Fibroblast of skin of right biceps (primary cell): ENCODE results near the gene MYH16.
"Not testable (repeated sequence)": the region's sequence is repeated elsewhere in the genome, so short reads cannot be mapped to it uniquely, and the experiment has no call there.

ENCODE experiments used
- DNase-seq: peaks from one replicate; pipeline ENCODE4 v3.0.0-alpha.2; 2013

Gene MYH16

DNA sequence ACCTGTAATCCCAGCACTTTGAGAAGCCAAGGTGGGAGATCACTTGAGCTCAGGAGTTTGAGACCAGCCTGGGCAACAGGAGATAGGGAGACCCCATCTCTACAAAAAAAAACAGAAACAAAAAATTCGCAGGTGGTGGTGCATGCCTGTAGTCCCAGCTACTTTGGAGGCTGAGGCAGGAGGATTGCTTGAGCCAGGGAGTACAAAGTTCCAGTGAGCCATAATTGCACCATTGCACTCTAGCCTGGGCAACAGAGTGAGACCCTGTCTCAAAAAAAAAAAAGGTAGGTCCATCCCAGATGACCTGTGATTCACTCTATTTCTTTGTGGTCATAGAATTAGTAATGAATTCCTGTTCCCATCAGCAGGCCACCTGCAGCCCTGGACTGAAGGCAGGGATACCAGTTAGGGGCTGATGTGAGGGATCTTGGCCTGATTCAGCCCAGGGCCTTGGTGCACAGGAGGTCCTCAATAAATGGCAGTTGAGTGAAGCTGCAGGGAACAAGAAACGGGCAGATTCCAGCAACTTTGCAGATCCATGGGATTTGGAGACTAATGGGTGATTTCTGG is at the start of gene MYH16:
Gene MYH16 (plus strand): TSS at position 364 of the 570 bp plus-strand sequence.
- no peak for DNase-seq

DNA sequence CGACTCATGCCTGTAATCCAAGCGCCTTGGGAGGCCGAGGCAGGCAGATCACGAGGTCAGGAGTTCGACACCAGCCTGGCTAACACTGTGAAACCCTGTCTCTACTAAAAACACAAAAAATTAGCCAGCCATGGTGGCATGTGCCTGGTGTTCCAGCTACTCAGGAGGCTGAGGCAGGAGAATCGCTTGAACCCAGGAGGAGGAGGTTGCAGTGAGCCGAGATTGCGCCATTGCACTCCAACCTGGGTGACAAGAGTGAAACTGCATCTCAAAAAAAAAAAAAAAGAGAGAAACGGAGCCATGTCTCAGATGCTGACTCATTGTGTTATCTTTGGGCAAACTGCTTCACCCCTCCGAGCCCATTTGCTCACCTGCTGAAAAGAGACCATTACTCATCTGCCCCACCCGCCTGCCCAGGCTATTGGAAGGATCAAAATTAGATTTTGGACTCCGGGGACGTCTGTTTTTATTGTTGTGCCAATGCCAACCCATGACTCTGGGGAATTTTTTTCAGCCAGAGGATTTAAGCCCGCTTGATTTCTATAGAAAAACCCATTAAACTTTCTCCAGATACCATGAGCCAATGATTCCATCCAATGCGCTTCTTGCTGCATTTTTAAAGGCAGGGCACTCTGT is 48.3 kb upstream of the MYH16 start:
- DNase-seq: peak; percentile 36

DNA sequence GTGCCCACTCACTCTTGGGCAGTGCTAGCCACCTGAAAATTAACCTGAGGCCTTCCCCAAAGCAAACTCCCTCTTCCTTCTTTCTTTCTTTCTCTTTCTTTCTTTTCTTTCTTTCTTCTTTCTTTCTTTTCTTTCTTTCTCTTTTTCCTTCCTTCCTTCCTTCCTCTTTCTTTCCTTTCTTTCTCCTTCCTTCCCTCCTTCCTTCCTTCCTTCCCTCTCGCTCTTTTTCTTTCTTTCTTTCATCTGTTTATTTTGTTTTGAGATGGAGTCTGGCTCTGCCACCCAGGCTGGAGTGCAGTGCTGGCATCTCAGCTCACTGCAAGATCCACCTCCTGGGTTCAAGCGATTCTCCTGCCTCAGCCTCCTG is 47.8 kb upstream of the MYH16 start:
- no peak for DNase-seq

DNA sequence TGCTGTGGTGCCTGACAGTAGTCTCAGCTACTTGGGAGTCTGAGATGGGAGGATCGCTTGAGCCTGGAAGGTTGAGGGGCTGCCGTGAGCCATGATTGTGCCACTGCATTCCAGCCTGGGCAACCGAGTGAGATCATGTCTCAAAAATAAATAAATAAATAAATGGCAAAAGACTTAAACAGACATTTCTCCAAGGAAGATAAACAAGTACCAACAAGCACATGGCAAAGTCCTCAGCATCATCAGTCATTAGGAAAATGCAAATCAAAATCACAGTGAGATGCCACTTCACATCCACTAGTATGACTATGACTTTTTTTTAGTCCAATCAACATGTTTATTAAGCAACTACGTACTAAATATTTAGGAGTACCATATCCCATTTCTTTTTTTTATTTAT is 43.4 kb upstream of the MYH16 start:
- no peak for DNase-seq

DNA sequence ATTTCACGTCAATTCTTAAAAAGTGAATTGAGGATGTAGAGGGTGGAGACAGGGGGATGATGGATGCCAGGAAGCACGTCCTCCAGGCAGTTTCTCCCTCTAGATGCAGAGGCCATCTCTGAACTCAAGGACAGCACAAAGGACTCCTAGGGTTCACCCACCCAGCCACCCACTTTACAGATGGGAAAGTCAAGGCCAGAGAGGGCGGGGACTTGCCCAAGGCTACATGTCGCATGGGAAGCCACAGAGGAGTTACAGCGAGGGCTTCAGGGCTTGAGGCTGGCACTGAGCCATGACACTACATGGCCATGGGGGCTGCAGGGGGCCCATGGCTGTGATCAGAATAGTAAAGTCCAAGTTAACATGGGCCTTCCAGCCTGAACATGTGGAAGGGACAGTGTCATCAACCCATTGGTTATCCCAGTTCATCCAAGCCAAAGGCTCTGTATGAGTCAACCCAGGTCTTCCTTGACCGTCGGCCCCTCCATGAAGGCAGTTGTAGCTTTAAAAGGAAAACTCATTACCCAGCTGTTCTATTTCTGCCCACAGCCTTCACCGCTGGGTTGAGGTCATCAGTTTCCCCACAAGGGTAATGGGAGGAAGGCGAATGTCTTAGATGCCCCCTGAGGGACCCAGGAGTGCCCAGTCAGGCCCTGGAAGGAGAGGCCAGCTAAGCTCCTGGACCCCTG is 40.4 kb upstream of the MYH16 start:
- no peak for DNase-seq

DNA sequence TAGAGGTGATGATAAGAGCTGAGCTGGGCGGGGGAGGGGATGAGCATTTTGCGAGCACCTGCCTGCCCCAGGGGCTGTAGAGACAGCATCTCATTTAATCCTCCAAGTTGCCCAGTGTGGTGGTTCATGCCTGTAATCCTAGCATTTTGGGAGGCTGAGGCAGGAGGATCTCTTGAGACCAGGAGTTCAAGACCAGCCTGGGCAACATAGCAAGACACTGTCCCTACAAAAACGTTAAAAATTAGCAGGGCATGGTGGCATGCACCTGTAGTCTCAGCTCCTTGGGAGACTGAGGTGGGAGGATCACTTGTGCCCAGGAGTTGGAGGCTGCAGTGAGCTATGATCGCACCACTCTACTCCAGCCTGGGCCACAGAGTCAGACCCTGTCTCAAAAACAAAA is 39.7 kb upstream of the MYH16 start:
- not testable (repeated sequence) for DNase-seq

DNA sequence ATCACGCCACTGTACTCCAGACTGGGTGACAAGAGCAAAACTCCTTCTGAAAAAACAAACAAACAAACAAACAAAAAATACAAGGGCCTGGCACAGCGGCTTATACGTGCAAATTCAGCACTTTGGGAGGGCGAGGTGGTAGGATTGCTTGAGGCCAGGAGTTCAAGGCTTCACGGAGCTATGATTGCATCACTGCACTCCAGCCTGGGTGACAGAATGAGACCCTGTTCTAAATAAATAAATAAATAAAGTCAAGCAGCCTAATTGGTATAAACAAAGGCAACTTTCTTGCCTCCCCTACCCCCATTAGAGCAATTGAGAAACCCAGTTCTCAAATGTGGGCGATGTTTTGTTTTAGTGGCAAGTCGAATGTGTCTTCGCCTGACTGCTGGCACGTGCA is 38.5 kb upstream of the MYH16 start:
- DNase-seq: no peak

DNA sequence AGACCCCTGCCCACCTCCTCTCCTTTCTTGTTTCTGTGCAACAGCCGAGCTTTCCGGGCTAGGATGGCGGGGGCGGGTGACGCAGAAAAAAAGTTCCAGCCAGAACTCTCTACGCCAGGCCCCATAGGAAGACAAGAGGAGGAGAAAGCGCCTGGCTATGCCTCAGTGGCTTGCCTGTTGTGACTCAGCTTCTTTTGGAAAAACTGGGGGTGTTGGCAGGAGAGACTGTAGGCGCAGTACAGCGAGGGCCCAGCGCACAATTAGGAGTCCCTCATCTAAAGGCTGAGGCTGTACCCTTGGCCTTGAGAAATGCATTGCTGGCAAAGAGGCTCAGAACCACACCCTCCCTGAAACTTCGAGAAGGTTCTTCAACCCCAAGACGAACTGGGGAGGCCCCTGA is 36.7 kb upstream of the MYH16 start:
- DNase-seq: no peak

DNA sequence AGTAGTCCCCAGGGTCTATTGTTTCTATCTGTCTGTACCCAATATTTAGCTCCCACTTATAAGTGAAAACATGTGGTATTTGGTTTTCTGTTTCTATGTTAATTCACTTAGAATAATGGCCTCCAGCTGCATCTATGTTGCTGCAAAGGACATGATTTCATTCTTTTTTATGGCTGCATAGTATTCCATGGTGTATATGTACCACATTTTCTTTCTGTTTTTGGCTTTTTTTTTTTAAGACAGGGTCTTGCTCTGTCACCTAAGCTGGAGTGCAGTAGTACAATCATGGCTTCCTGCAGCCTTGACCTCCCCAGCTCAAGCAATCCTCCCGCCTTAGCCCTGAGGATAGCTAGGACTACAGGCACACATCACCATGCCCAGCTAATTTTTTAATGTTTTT is 34.8 kb upstream of the MYH16 start:
- DNase-seq: not testable (repeated sequence)

DNA sequence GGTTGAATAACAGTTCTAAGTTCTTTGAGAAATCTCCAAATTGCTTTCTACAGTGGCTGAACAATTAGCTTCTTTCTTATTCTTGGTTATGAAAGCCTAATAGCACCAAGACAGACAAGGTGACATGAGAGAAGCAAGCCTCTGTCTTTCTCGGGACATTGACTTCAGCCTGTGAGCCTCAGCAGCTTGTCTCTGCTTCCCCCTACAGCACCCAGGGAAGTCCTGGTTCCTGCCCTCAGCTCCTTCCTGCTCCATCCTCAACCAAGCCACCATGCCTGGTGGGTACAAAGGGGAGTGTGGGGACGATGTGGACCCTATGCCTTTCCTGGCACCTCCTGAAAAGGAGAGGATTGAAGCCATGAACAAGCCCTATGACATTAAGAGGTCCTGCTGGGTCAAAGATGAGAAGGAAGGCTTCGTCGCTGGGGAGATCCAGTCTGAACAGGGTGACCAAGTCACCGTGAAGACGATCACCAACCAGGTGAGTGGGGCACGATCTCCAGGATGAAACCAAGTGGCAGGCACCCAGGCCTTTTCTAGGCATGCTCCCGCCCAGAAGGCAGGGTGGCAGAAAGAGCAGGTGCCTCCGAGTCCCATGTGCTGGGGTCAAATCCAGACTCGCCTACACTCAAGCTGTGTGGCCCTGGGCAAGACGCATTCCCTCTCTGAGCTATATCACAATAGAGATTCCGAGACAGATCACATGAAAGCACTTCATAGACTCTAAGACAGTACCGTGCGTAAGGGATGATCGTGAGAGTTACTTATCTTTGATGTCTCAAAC is 33.9 kb upstream of the MYH16 start:
- DNase-seq: no peak

DNA sequence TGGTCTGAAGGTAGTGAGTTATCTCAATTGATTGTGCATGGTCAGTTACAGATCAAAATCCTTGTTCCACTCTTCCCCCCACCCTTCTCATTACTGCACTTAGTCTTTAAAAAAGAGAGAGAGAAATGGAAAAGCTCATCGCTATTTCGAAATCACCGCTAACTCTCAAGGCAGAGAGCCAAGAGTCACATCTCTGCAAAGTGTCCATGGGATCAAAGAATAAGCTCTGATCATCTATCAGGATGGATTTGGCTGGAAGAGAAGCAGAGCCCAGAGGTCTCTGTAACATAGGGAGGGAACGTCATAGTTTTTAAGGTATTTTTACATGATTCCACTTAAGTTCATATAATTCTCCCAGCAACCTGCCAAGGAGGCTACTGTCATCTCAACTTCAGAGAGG is 30.0 kb upstream of the MYH16 start:
- DNase-seq: no peak

DNA sequence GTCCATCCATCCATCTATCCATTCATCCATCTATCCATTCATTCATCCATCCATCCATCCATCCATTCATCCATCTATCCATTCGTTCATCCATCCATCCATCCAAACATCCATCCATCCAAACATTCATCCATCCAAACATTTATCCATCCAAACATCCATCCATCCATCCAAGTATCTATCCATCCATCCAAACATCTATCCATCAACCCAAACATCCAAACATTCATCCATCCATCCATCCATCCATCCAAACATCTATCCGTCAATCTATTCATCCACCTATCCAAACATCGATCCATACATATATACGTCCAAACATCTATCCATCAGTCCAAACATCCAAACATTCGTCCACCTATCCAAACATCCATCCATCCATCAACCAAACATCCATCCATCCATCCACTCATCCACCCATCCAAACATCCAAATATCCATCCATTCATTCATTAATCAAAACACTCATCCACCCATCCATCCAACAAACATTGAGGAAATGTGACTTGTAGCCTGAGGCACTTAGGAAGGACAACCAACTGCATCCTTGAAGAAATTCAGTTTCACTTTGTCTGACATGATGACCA is 28.8 kb upstream of the MYH16 start:
- no peak for DNase-seq

DNA sequence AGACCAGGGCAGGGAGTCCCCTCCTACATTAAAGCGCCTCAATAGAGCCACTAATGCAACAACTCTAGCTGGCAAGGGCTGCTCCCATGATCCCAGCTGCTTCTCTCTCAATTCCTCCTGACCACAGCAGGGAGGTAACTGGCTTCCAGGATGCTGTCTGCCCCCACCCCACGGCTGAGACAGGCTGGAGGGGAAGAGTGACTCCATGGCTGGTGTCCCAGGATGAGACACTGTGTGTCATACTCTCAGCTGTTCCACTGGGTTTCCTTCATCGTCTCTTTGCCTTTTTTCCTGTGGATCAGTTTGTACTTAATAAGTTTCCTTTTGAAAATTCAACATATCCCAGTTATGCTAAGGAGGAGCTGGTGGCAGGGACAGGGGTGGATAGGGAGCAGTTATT is 27.7 kb upstream of the MYH16 start:
- peak; percentile 60 for DNase-seq

DNA sequence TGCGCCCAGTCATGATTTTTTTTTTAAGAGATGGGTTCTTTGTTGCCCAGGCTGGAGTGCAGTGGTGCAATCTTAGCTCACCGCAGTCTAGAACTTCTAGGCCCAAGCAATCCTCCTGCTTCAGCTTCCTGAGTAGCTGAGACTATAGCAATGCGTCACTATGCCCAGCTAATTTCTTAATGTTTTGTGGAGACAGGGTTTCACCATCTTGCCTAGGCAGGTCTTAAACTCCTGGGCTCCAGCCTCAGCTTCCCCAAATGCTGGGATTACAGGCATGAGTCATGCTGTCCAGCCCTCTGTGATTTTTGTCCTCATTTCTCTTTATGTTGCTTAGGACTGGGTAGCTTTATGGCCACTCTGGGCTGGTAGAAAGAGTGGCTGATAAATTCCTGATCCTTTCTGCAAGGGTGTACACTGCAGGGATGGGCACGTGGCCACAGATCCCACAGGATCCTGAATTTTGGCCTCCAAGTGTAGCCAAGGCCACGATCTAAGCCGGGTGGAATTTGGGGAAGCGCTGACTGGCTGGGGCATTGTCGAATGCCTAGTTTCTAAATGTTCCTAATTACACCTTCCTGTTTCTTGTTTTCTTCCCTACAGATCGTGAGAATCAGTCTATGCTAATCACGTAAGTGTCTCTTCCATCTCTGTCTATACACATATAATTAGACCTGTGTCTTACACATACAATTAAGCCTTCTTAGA is 24.1 kb upstream of the MYH16 start:
- DNase-seq: no peak

DNA sequence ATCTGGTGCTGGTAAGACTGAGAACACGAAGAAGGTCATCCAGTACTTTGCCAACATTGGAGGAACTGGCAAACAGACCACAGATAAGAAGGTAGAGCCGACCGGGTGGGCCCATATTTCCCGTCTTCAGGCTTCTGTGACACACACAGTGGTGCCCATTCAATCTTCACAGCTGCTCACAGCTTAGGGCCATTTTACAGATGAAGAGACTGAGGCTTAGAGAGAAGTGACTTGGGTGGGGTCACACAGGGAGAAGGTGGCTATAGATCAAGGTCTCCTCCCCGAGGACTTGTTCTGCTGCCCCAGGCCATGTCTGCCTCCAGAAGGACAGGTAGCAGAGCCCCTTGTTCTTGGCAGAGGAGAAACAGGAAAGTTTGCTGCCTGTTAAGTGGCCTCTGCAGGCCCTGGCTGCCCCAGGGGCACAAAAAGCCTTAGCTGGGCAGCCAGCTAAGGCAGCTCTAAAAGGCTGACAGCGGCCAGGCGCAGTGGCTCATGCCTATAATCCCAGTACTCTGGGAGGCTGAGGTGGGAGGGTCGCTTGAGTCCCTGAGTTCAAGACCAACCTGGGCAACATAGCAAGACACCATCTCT is 22.6 kb upstream of the MYH16 start:
- no peak for DNase-seq

DNA sequence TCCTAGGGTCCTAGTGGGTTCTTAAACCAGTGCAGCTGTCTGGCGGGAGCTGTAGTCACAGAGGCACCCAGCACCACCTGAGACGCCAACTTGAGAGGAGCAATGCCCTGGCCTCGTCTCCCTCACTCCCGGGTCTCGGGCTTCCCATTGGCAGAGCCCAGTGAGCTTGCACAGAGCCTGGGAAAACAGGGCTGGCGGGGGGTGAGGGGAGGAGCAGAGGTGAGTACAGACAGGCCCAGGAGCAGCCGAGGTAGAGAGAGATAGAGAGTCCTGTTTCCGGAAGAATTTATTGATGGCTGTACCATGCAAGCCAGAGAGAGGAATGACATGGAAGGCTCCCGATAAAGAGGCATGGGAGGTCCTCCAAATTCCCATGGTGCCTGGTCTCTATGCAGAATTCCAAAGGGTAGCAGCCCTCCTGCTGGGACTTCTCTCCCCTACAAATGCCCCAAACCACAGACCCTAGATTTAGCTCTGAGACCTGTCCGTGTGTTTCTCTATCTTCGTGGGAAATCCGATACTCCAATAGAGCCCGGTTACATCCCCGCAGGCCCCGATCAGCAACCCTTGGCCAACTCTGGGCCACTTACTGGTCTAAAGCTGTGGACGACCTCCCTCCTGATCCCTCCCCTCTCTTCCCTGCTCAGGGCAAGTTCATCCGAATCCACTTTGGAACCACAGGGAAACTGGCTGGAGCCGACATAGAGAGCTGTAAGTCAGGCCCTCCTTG is 20.3 kb upstream of the MYH16 start:
- no peak for DNase-seq

DNA sequence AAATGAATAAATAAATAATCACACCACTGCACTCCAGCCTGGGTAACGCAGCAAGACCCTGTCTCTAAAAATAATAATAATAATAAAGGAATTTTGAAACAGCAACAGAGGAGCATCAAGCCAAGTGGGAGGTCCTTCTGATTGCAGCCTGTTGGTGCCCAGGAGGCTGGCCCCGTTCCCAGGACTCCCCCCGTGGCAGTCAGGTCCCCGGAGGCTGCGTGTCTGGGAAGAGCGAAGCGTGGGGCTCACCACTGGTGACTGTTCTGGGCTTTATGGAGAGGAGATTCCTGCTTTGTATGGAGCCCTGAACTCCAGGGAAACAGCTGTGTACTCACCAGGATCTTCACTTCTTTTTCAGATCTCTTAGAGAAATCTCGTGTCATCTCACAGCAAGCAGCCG is 19.3 kb upstream of the MYH16 start:
- no peak for DNase-seq

DNA sequence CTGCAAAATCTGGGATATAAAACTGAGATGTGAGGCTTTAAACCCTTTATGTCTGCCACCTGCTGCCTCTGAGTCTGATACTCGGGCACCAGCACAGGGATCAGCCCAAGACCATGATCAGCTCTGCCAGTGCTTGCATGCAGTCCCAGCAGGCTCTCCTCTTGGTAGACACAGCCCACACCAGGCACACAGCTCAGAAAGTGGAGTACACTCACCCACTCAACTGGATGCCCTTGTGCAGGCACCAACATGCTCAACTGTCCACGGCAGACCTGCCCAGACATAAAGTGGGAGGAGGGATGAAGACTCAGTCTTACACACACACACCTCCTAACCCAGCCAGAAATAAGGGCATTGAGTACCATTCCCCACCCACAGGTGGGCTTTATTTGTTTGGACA is 18.2 kb upstream of the MYH16 start:
- DNase-seq: no peak

DNA sequence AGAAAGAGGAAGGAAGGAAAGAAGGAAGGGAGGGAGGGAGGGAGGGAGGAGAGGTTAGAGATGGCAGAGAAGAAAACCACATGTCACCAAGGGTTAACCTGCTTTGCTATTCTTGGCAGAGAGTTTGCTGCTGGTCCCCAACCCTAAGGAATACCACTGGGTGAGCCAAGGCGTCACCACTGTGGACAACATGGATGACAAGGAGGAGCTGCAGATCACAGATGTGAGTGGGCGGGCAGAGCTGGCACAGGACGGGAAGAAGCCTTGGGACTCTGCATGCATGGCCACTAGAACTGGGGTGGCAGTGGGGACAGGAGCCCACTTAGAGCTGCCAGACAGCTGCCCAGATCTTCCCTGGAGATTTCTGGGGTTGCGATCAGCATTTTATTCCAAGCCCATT is 17.2 kb upstream of the MYH16 start:
- no peak for DNase-seq

DNA sequence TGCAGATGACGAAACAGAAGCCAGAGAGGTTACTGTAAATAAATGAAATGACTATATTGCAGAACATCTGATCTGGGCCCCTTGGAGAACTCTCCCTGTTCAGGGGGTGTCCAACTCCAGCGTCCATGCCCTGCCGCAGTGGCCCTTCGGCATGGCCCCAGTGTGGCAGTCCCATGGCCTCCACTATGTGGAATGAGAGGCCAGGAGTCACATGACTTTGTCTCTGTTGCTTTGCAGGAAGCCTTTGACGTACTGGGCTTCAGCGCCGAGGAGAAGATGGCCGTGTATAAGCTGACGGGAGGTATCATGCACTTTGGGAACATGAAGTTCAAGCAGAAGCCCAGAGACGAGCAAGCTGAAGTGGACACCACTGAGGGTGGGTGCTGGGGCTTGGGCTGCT is 15.6 kb upstream of the MYH16 start:
- no peak for DNase-seq

DNA sequence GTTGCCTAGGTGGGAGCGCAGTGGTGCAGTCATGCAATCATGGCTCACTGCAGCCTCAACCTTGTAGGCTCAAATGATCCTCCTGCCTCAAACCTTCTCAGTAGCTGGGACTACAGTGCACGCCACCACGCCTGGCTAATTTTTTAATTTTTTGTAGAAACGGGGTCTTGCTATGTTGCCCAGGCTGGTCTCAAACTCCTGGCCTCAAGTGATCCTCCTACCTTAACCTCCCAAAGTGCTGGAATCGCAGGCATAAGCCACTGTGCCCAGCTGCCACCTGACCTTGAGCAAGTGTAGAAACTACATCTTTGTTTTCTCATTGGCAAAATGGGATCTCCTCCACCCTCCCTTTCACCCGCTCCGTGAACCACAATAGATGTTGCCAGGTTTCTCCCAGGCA is 15.0 kb upstream of the MYH16 start:
- DNase-seq: no peak

DNA sequence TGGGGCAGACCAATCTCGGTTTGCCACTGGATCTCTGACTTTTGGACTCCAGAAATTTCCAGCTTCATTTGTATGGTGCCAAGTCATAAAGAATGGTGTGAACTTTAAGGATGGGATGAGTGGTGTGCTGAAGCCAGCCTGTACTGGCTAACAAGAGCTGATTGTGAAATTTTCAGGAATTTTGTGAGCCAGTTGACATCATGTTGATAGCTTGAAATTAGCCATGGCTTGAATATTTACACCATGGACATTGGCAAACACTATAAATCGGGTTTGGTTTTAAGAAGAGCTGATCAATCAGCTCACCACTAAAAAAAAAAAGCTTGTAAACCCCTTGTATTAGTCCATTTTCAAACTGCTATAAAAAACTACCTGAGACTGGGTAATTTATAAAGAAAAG is 14.1 kb upstream of the MYH16 start:
- DNase-seq: no peak
